NCI-H2171 (cell line): ENCODE data around the gene SPDYE16.
A peak's percentile ranks its signal among the peaks of the same experiment; 100 is the strongest.
"Not testable (repeated sequence)": the region's sequence is repeated elsewhere in the genome, so short reads cannot be mapped to it uniquely, and the experiment has no call there.

Experiments
- DNase-seq: peaks from one replicate; lab custom pipeline; 2025; lab: John Stamatoyannopoulos, UW

The SPDYE16 gene

DNA sequence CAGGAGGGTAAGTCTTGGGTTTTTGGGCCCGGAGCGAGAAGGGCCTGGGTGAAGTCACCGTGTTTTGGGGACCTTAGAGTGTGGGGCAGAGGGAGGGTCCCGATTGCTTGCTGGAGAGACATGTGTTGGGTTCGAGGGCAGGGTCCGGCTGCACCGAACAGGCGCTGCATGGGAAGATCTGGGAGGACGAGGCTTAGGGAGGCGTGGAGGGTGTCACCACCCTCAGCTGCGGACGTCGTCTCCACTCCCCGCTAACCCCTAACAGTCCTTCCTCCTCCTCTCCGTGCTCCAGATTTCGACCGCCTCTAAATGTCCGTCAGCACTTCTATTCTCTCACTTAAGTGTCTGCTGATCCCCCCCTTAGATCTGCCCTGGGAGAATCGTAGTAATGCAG is 6.8 kb upstream of the SPDYE16 start:
- not testable (repeated sequence) for DNase-seq

DNA sequence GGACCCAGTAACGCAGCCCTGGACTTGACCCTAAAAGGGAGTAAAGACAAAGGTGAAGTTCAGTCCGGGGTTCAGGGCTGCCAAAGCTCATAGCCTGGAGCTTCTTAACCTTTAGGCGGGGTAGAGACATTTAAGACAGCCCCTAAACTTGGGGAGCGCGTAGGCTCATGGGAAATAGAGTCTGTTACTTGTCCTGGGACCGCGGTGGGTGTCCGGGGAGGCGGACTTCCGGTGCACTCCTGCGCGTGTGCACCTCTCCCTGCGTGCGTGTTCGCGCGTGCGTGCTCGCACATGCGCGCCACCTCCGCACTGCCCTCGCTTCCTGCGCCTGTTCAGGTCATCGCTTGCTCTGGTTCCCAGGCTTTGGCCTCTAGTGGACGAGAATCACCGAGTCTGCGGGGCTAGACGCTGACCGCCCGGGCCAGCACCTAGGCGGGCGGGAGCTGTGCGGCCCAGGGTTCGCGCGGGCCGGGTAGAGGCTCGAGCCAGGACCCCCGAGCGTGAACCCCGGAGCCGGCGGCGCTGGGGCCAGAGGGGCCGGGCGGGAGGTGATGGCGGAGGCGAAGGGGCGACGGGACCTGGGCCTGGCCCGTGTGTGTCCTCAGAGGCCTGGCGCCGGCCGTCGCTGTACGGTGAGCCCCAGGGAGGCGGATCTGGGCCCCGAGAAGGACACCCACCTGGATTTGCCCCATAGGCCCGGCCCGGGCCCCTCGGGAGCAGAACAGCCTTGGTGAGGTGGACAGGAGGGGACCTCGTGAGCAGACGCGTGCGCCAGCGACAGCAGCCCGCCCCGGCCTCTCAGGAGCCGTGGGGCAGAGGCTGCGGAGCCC is 6.1 kb upstream of the SPDYE16 start:
- DNase-seq = peak; percentile 79

DNA sequence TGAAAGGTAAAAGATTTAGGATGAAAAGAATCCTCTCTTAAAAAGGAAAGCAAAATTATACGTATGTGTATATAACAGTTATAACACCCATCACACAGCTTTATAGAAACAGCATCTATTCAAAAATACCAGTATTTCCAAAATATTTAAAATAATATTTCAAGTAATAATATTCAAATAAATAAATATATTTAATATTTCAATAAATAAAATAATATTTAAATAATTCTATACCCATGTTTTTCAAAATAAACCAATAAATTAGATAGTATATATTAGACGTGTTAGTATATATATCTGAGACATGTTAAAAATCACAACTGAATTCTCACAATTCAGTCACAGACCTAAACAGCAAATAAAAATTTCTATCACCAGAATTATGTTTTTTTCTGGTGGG is 11.5 kb downstream of the SPDYE16 start:
- DNase-seq = not testable (repeated sequence)

DNA sequence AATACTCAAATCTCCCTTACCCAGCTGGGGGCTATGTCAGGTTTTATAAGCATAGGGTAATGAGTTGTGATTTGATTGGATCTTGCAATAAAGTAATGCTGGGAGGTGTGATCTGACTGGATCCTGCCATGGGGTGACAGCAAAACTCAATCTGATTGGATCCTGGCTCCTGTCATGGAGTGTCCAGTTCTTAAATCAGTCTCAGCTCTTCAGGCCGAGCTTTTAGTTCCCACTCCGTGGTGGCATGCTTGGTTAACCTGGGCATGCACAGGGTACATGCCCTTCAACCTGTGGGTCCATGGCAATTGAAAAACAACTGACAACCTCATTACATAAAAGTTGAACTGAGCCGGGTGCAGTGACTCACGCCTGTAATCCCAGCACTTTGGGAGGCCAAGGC is 16.9 kb downstream of the SPDYE16 start:
- DNase-seq = not testable (repeated sequence)

DNA sequence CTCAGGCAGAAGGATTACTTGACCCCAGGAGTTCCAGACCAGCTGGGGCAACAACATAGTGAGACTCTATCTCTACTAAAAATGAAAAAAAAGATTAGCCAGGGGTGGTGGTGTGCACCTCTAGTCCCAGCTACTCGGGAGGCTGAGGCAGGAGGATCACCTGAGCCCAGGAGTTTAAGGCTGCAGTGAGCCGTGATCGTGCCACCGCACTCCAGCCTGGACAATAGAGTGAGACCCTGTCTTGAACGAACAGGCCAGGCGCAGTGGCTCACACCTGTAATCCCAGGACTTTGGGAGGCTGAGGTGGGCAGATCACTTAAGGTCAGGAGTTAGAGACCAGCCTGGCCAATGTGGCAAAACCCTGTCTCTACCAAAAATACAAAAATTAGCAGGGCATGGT is 26.2 kb downstream of the SPDYE16 start:
- not testable (repeated sequence) for DNase-seq

DNA sequence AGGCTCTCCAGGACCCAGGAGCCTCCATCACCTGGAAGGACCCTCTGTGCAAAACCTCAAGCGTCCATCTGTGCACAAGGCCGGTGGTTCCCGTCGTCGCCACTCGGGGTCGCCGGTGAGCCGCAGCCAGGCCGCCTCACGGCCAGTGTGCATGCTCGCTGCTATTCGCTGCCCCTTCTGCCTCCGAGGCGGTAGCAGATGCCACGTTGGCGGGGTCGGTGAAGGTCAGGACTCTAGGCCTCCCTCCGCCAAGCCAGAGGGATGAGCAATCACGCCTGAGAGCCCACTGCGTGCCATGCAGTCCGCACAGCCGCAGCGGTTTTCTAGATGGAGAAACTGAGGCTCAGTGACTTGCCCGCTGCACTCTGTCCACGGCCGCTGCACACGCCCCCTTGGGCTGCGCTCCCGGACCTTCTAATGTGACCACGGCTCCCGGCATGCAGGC is 27.1 kb downstream of the SPDYE16 start:
- no peak for DNase-seq

DNA sequence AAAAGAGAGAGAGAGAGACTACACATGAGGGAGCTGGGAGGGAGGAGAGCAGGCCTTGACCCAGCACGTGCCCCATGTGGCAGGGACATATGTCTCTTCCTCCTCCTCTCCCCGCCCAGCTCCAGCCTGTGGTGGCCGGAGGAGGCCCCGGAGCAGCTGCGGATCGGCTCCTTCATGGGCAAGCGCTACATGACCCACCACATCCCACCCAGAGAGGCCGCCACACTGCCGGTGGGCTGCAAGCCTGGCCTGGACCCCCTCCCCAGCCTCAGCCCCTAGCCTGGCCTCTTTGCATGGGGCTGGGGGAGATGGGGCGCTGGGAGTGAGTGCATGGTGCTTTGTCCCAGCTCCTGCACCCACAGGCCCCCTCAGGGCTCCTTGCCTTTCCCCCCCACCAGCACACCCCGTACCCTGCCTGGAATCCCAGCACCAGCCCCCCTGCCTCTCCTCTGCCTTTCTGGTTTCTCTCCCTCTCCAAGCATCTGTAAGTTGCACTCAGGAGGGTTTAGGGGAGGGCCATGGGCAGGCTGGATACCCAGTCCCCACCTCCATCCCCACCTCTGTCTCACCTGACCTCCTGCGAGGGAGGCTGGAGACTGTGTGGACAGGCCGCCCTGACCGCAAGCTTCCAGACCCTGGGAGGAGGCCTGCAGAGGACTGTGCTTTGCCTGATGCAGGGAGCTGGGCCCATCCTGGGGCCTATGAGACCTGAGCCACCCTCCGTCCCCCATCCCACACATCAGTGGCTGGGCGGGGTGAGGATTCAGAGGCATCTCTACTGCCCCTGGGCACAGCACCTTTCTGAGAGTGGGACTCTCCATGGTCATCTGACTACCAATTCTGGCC is 27.9 kb downstream of the SPDYE16 start:
- DNase-seq = no peak

DNA sequence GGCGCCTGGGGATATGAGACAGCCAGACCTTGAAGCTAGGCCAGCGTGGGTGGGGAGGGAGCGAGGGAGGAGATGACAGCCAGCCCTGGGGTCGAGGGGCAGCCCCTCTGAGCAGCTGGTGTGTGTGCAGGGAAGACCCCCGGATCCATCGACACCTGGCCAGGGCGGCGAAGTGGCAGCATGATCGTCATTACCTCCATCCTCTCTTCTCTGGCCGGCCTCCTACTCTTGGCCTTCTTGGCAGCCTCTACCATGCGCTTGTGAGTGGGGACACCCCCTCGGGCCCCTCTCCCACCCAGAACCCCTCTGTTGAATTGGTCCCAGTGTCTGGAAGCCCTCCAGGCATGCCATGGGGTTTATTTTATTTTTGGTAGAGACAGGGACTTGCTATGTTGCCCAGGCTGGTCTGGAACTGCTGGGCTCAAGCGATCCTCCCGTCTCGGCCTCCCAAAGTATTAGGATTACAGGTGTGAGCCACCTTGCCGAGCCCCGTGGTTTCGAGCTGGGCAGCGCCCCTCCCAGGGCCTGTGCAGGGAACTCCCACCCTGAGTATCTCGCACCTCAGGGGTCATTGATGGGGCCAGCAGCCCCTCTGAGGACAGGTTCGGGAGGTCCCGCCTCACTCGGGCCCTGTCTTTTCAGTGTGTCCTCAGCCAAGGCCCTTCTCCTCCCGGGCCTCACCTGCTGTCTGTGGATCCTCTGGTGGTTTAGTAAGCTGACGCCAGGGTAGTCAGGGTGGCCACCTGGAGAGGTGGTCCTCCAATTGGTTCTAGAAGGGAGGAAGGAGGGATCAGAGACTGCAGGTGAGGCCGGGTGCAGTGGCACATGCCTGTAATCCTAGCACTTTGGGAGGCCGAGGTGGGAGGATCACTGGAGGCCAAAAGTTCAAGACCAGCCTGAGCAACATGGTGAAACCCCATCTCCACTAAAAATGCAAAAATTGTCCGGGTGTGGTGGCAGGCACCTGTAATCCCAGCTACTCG is 29.0 kb downstream of the SPDYE16 start:
- DNase-seq = no peak

DNA sequence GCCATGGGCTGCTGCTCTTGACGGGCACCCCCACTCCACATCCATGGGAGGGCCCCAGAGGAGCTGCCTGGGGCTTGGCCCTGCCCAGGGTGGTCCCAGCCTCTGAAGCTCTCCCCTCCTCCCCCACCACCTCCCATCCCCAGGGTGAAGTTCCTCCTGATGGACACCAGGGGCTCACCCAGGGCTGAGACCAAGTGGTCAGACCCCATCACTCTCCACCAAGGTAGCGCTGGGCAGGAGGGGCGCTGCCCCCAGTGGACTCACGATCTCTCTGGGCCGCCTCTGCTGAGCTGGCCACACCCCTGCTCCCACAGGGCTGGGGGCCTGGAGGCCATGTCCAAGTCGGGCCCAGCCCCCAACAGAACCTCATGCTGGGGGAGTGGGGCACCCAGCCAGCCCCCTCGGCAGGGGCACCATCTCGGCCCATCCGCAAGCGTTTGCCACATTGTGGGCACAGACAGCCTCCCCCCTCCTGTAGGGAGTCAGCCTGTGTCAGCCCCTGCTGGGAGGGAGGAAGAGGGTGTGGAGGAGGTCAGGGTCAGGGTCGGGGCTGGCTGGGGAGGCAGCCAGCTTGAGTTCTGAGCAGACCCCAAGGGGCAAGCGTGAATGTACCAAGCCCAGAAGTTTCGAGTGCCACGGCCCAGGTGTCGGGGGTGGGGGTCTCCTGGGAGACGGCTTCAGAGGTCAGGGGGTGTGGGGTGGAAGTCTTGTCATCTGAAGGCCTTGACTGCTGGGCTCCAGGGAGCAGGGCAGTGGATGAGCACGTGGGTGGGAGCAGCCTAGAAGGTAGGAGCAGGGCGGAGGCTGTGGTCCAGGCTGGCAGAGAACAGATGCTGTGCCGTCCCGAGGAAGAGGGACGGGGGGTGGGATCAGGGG is 29.9 kb downstream of the SPDYE16 start:
- no peak for DNase-seq

DNA sequence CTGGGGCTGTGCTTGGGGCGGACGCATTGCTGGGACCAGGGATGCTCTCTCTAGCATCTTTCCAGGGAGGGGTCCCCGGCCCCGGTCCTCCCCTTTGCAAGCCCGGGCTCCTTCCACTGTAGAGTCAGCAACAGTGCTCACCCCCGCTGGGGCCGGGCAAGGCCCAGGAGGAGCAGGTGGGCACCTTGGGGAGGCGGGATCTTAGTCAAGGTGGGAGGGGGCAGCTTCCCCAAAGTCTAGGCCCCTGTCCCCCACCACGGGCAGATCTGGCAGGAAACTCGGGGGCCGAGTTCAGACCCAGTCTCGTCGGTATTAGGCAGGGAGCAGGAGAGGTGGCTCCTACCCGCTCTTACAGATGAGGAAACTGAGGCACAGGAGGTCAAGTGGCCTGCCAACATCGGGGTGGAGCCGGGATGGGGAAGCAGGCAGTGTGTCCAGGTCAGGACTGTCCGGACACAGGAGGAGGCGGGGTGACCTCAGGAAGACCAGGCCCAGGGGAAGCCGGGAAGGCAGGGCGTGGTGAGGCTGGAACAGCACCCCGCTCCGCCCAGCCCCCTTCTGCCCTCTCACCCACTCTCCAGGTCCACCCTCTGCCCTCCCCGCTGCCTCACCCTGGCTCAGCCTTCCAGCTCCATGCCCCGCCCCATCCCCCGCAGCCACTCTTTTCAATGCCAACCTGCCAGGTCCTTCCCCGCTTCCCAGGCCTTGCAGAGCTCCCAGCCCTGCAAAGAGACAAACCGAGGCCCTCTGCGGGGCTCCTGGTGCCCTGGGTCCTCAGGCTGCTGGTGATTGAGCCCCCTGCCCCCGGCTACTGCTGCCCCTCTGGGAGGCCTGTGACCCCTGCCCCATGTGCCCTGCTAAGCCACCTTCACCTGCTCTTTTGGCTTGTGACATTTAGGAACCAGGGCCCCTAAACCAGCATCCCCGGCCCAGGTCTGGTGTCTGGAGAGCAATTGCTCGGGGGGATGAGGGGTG is 30.9 kb downstream of the SPDYE16 start:
- not testable (repeated sequence) for DNase-seq

DNA sequence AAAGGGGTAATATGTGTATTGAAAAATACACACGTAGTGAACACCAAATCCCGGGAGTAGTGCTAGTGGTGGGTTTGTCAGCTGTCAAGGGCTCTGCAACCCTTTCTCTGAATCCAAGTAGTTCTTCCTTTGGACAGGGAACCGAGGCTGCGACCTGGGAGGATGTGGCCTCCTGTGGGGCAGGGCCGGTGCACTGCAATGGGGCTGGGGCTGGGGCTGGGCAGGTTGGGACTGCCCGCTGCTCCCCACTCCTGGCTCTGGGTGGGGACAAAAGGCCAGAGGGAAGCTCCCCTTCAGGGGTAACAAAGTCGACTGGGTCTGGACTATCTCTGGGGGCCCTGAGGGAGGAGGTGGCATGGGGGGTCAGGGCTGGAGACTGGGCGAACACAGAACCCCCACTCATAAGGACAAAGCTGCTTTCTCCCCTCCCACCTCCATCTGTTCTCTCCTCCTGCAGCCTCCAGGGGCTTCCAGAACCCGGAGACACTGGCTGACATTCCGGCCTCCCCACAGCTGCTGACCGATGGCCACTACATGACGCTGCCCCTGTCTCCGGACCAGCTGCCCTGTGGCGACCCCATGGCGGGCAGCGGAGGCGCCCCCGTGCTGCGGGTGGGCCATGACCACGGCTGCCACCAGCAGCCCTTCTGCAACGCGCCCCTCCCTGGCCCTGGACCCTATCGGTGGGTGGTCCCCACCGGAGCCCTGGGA is 31.7 kb downstream of the SPDYE16 start:
- not testable (repeated sequence) for DNase-seq

DNA sequence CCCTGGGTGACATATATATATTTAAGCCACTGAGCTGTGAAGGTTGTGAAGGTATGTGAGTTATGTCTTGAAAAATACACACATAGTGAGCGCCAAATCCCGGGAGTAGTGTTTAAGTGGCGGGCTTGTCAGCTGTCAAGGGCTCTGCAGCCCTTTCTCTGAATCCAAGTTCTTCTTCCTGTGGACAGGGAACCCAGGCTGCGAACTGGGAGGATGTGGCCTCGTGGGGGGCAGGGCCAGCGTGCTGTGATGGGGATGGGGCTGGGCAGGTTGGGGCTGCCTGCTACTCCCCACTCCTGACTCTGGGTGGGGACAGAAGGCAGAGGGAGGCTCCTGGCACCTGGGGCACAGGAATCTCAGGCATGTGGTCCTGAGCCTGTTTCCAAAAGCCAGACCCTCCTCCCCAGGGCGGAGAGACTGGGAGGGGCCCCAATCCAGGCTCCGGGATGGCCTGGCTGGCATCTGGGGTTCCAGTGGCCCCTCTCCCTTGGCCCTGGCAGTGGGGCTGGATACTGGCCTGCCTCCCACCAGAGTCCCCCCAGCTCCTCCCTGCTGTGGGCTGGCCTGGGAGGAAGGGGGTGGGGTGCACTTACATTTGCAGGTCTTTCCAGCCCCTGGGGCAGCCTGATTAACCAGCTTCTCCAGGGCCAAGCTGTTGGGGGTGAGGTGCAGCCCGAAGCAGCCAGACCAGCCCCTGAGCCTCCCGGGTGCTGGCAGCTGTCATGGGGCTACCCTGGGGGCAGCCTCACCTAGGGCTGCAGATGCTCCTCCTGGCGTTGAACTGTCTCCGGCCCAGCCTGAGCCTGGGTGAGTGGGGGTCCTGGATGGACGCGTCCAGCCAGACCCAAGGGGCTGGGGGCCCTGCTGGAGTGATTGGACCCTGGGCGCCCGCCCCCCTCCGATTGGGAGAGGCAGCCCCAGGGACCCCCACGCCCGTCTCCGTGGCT is 32.9 kb downstream of the SPDYE16 start, which contains the start of gene UPK3B:
Gene UPK3B, plus strand, starts transcription at position 622 of the 947 bp plus-strand sequence. Its CDS starts 101 bp downstream, at position 723.
- no peak for DNase-seq

DNA sequence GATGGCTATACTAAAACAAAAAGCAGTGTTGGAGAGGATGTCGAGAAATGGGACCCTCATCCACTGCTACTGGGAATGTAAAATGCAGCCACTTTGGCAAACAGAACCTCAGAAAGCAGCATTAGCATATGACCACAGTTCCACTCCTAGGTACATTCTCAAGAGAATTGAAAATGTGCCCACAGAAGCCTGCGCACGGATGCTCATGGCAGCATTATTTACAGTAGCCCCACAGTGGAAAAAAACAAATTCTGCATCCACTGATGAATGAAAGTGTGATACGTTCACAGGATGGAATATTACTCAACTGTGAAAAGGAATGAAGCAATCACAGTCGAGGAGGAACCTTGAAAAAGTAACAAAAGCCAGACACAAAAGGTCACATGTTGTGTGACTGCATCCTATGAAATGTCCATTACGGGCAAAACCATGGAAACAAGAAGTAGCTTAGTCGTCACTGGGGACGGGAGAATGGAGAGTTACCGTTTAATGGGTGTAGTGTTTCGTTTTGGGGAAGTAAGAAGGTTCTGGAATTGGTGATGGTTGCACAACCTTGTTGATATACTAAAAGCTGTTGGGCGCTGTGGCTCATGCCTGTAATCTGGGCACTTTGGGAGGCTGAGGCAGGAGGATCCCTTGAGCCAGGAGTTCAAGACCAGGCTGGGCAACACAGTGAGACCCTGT is 35.2 kb downstream of the SPDYE16 start:
- no peak for DNase-seq

DNA sequence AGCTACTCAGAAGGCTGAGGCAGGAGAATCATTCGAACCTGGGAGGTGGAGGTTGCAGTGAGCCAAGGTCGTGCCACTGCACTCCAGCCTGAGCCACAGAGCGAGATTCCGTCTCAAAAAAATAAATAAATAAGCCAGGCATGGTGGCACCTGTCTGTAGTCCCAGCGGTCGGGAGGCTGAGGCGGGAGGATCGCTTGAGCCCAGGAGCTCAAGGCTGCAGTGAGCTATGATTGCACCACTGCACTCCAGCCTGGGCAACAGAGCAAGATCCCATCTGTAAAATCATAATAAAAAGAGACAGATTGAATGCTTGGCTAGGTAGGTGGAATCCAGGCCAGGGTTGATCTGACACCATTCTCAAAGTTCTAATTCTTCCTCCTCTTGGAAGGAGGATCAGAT is 36.5 kb downstream of the SPDYE16 start:
- not testable (repeated sequence) for DNase-seq

DNA sequence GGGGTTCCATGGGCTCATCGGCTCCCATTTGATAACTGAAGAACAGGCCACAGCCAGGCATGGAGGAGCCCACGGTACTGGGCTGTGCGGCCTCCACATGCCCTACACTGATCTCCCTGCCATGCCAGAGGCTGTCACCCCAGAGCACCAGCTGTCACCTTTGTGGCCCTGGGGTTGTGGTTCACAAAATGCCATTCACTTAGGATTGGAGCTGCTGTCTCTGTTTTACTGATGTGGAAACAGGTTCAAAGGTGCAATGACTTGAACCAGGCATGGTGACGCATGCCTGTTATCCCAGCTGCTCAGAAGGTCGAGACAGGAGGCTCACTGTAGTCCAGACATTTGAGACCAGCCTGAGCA is 37.0 kb downstream of the SPDYE16 start:
- no peak for DNase-seq

DNA sequence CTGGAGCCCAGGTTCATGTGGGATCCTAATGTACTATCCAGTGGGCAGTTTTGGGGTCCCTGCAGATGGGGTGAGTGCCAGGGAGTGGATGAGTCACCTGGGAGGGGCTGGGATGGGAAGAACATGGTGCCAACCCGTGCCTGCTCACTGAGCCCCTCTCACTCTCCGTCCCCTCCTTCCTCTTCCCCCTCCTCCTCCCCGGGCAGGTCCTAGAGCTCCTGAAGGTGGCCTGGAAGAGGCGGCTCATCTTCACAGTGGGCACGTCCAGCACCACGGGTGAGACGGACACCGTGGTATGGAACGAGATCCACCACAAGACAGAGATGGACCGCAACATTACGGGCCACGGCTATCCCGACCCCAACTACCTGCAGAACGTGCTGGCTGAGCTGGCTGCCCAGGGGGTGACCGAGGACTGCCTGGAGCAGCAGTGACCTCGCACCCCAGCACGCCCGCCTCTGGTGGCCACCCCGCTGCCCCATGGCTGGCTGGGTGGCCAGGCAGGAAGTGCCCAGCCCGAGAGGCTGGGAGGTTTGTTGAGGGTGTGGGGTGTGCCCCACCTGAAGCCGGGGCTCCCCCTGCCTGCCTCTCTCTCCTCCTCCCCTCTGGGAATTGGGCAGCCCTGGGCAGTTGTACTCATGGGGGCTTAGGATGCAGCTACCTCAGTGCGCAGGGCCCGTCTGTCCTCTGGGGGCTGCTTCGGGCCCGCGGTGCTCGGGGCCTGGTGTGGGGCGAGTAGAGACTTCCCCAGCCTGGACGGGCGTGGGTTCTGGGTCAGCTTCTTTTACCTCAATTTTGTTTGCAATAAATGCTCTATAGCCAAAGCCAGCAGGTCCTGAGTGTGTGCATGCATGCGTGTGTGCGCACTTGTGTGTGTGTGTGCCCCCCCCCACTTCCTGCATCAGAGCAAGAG is 37.7 kb downstream of the SPDYE16 start:
- no peak for DNase-seq
